HEK293 (cell line): ENCODE results near the gene KIAA1614.

Experiments used
- CTCF ChIA-PET: fragments of 350-600 bp; formaldehyde crosslinking; extraction: SDS; loops from one replicate; lab custom pipeline; 2021; ENCODE audit warnings: antibody characterized with exemption; lab: Yijun Ruan, JAX
- POLR2A ChIA-PET: fragments of 300-600 bp; formaldehyde crosslinking; extraction: SDS; loops from one replicate; lab custom pipeline; 2020; ENCODE audit warnings: antibody characterized with exemption, inconsistent platforms; lab: Yijun Ruan, JAX
- H3K27ac ChIP-seq: fragments of 200-500 bp; sonication (Bioruptor generic); 2 replicates; pipeline ENCODE4 v1.5.1; 2014; ENCODE audit warnings: low read depth, low read length, control low read depth, inconsistent platforms; ENCODE audit errors: extremely low read depth
- H3K36me3 ChIP-seq, 2 experiments: fragments of 200-500 bp in 1 of 2; sonication (Bioruptor generic) in 1 of 2; 1 replicate in 1 of 2; 2 replicates in 1 of 2; pipeline ENCODE4 v1.5.1; 2014 to 2017; ENCODE audit warnings: inconsistent platforms in 2 of 2, low read length in 2 of 2; ENCODE audit not compliant: control insufficient read depth in 2 of 2, insufficient read depth in 1 of 2
- H3K4me1 ChIP-seq: fragments of 200-500 bp; sonication (Bioruptor generic); 2 replicates; pipeline ENCODE4 v1.5.1; 2014; ENCODE audit warnings: mild to moderate bottlenecking, low read length, inconsistent platforms; ENCODE audit not compliant: control insufficient read depth, insufficient read depth
- H3K4me3 ChIP-seq: 2 replicates; pipeline ENCODE4 v1.5.1; 2011; ENCODE audit warnings: low read depth, mild to moderate bottlenecking, control low read depth, low read length, moderate library complexity
- H3K9me3 ChIP-seq: fragments of 200-500 bp; sonication (Bioruptor generic); 2 replicates; pipeline ENCODE4 v1.5.1; 2014; ENCODE audit warnings: low read depth, low read length, inconsistent platforms; ENCODE audit not compliant: control insufficient read depth, insufficient read depth
- ELK4 ChIP-seq: IDR thresholded peaks from 2 replicates; pipeline ENCODE4 v1.6.1; 2011; ENCODE audit warnings: mild to moderate bottlenecking, low read depth, low read length, borderline replicate concordance
- GLIS1 ChIP-seq: fragments of 450-650 bp; formaldehyde crosslinking; IDR thresholded peaks from 2 replicates; pipeline ENCODE4 v1.5.1; 2016; ENCODE audit warnings: missing biosample characterization, missing genetic modification characterization
- IKZF3 ChIP-seq: fragments of 450-650 bp; IDR thresholded peaks from 2 replicates; pipeline ENCODE4 v1.5.0; 2018; ENCODE audit warnings: missing biosample characterization, mild to moderate bottlenecking, missing genetic modification characterization, moderate library complexity
- PBX3 ChIP-seq: sonication (generic); formaldehyde crosslinking; IDR thresholded peaks from 2 replicates; pipeline ENCODE4 v1.8.1; 2022; ENCODE audit warnings: mild to moderate bottlenecking, moderate library complexity, missing genetic modification reagents
- SP7 ChIP-seq: fragments of 450-650 bp; formaldehyde crosslinking; IDR thresholded peaks from 2 replicates; pipeline ENCODE4 v1.5.1; 2016; ENCODE audit warnings: missing biosample characterization, missing genetic modification characterization
- ZBTB17 ChIP-seq: fragments of 450-650 bp; formaldehyde crosslinking; IDR thresholded peaks from 2 replicates; pipeline ENCODE4 v1.5.1; 2016; ENCODE audit warnings: missing biosample characterization, missing genetic modification characterization
- ZFHX2 ChIP-seq: fragments of 450-650 bp; formaldehyde crosslinking; conservative IDR thresholded peaks from 2 replicates; pipeline ENCODE4 v1.5.1; 2016; ENCODE audit warnings: missing biosample characterization, missing genetic modification characterization
- ZIC2 ChIP-seq: fragments of 450-650 bp; formaldehyde crosslinking; IDR thresholded peaks from 2 replicates; pipeline ENCODE4 v1.5.1; 2016; ENCODE audit warnings: missing biosample characterization, missing genetic modification characterization
- ZNF214 ChIP-seq: fragments of 450-650 bp; formaldehyde crosslinking; IDR thresholded peaks from 2 replicates; pipeline ENCODE4 v1.5.1; 2017; ENCODE audit warnings: missing biosample characterization, mild to moderate bottlenecking, missing genetic modification characterization, borderline replicate concordance
- ZNF248 ChIP-seq: fragments of 450-650 bp; formaldehyde crosslinking; IDR thresholded peaks from 2 replicates; pipeline ENCODE4 v1.5.1; 2017; ENCODE audit warnings: missing biosample characterization, missing genetic modification characterization
- ZNF510 ChIP-seq: fragments of 450-650 bp; formaldehyde crosslinking; IDR thresholded peaks from 2 replicates; pipeline ENCODE4 v1.5.1; 2018; ENCODE audit warnings: mild to moderate bottlenecking, missing genetic modification characterization, missing biosample characterization; ENCODE audit not compliant: insufficient replicate concordance
- ZNF639 ChIP-seq: fragments of 450-650 bp; formaldehyde crosslinking; IDR thresholded peaks from 2 replicates; pipeline ENCODE4 v1.5.1; 2016; ENCODE audit warnings: missing biosample characterization, missing genetic modification characterization
- ZNF692 ChIP-seq: fragments of 450-650 bp; formaldehyde crosslinking; IDR thresholded peaks from 2 replicates; pipeline ENCODE4 v1.5.1; 2016; ENCODE audit warnings: missing biosample characterization, missing genetic modification characterization
- ZNF837 ChIP-seq: fragments of 450-650 bp; formaldehyde crosslinking; IDR thresholded peaks from 2 replicates; pipeline ENCODE4 v1.5.1; 2016; ENCODE audit warnings: missing biosample characterization, missing genetic modification characterization
- TF ChIP-seq, protein P1 (sequence below): fragments of 450-650 bp; formaldehyde crosslinking; IDR thresholded peaks from 2 replicates; pipeline ENCODE4 v1.5.1; 2016; ENCODE audit warnings: missing biosample characterization, missing genetic modification characterization
- TF ChIP-seq, protein P2 (sequence below): fragments of 450-650 bp; formaldehyde crosslinking; IDR thresholded peaks from 2 replicates; pipeline ENCODE4 v1.5.1; 2016; ENCODE audit warnings: missing biosample characterization, missing genetic modification characterization
- TF ChIP-seq, protein P3 (sequence below): fragments of 450-650 bp; formaldehyde crosslinking; IDR thresholded peaks from 2 replicates; pipeline ENCODE4 v1.5.1; 2016; ENCODE audit warnings: missing biosample characterization, missing genetic modification characterization, low read depth

KIAA1614 gene

DNA sequence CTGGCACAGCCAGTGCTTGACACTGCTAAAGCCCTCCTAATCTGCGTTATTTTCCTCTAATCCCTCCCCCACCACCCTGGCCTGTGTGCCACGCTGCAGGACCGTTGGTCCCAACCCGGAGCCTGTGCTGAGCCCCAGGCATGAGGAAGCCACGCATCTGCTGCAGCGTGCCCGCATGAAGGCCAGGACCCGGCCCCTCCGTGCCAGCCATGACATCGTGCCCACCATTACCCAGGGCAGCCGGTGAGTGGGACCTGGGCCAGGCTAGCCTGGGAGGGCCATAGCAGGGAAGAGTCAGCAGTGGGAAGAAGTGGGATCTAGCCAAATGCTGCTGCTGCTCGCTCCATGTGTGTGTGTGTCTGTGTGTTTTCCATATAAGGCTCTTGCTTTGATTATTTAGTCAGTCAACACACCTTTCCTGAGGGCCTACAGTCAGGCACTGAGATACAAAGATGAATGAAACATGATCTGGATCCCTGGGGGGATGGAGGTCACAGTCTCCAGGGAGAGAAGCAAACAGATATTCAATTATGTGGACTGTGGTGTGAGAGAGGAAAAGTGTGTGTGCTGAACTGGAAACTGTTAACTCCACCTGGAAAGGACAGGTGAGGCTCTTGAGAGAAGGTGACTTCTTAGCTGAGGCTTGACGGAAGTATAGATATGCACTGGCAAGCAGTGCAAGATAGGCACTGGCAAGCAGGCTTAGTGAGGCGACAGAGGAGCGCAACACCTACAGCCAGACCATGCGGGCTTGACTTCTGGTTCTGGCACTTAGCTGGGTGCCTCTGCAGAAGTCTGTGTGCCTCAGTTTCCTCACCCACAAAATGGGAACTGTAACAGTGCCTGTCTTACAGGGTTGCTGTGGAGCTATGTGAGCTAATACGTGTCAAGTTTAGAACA, 15.9 kb downstream of the KIAA1614 start:
- CTCF ChIA-PET, result no interaction called here
- no peaks in the 10 kb centered on the region for H3K9me3 ChIP-seq
- TF ChIP-seq PBX3 (CRISPR knock-in tag) (no peak), ZIC2 (tag by site-specific recombination) (peak; percentile 53), ZNF837 (tag by site-specific recombination) (no peak), ZFHX2 (tag by site-specific recombination) (no peak), ZNF692 (tag by site-specific recombination) (no peak), IKZF3 (tag by site-specific recombination) (no peak), ZNF639 (tag by site-specific recombination) (no peak), ZNF248 (tag by site-specific recombination) (no peak), SP7 (tag by site-specific recombination) (no peak), ZNF214 (no peak), ZNF510 (tag by site-specific recombination) (no peak), ELK4 (no peak), GLIS1 (tag by site-specific recombination) (peak; percentile 49), ZBTB17 (tag by site-specific recombination) (peak; percentile 19; the same call in 1 of the 2 replicates)
- TF ChIP-seq, protein P1, sequence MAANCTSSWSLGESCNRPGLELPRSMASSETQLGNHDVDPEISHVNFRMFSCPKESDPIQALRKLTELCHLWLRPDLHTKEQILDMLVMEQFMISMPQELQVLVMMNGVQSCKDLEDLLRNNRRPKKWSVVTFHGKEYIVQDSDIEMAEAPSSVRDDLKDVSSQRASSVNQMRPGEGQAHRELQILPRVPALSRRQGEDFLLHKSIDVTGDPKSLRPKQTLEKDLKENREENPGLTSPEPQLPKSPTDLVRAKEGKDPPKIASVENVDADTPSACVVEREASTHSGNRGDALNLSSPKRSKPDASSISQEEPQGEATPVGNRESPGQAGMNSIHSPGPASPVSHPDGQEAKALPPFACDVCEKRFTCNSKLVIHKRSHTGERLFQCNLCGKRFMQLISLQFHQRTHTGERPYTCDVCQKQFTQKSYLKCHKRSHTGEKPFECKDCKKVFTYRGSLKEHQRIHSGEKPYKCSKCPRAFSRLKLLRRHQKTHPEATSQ (tag by site-specific recombination), result no peak
- TF ChIP-seq, protein P2, sequence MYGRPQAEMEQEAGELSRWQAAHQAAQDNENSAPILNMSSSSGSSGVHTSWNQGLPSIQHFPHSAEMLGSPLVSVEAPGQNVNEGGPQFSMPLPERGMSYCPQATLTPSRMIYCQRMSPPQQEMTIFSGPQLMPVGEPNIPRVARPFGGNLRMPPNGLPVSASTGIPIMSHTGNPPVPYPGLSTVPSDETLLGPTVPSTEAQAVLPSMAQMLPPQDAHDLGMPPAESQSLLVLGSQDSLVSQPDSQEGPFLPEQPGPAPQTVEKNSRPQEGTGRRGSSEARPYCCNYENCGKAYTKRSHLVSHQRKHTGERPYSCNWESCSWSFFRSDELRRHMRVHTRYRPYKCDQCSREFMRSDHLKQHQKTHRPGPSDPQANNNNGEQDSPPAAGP, result no peak
- TF ChIP-seq, protein P3, sequence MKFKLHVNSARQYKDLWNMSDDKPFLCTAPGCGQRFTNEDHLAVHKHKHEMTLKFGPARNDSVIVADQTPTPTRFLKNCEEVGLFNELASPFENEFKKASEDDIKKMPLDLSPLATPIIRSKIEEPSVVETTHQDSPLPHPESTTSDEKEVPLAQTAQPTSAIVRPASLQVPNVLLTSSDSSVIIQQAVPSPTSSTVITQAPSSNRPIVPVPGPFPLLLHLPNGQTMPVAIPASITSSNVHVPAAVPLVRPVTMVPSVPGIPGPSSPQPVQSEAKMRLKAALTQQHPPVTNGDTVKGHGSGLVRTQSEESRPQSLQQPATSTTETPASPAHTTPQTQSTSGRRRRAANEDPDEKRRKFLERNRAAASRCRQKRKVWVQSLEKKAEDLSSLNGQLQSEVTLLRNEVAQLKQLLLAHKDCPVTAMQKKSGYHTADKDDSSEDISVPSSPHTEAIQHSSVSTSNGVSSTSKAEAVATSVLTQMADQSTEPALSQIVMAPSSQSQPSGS (tag by site-specific recombination), result no peak
- no peak overlapping the region for H3K4me3 ChIP-seq
- POLR2A ChIA-PET, result interaction anchor here (0.5 kb wide), 1 partner anchor 12 kb away, joined by 3 read pairs; no protein-coding TSS in a partner anchor
- no peak overlapping the region for H3K27ac ChIP-seq
- H3K4me1 ChIP-seq, result peaks cover under 1% of the 10 kb centered on the region; the same call in 1 of the 2 replicates
- H3K36me3 ChIP-seq, result no peaks in the 10 kb centered on the region
